Heart right ventricle (tissue), 16 donors: ENCODE measurements around the gene TCF7L2. TPM values are rescaled to one million over a fixed set of nuclear protein-coding genes. Genes with fewer than 3 reads are reported as not detected.

Experiments
- ATAC-seq, 8 donors: fragments of 200-7000 bp; cut with Tn5 transposase; one replicate each; pipeline ENCODE4 v1.9.1; 2020; ENCODE audit warnings: mild to moderate bottlenecking in 8 of 8, moderate library complexity in 8 of 8, moderate number of reproducible peaks in 1 of 8
- DNase-seq, 2 donors: peaks; one replicate each; pipeline ENCODE4 v3.0.0-alpha.2; 2020
- H3K27ac ChIP-seq, 10 donors: fragments of 200-600 bp; sonication (generic) in 2 of 10; one replicate each; pipeline versions ENCODE4 v1.5.0 to v1.8.0; 2020 to 2022; ENCODE audit warnings: mild to moderate bottlenecking in 3 of 10
- H3K27me3 ChIP-seq, 7 donors: fragments of 200-600 bp; one replicate each; pipeline ENCODE4 v1.8.0; 2021 to 2022; ENCODE audit warnings: mild to moderate bottlenecking in 2 of 7
- H3K36me3 ChIP-seq, 9 donors: fragments of 200-600 bp; sonication (generic) in 1 of 9; one replicate each; pipeline versions ENCODE4 v1.5.0 to v1.8.0; 2020 to 2022; ENCODE audit warnings: mild to moderate bottlenecking in 2 of 9
- H3K4me1 ChIP-seq, 9 donors: fragments of 200-600 bp; sonication (generic) in 1 of 9; one replicate each; pipeline versions ENCODE4 v1.5.0 to v1.8.0; 2020 to 2022; ENCODE audit warnings: mild to moderate bottlenecking in 4 of 9
- H3K4me3 ChIP-seq, 10 donors: fragments of 200-600 bp; sonication (generic) in 2 of 10; one replicate each; pipeline versions ENCODE4 v1.5.0 to v1.8.0; 2020 to 2022; ENCODE audit warnings: mild to moderate bottlenecking in 7 of 10, moderate library complexity in 2 of 10
- H3K9me3 ChIP-seq, 11 donors: fragments of 200-600 bp in 10 of 11; sonication (generic) in 2 of 11; one replicate each; pipeline versions ENCODE4 v1.5.0 to v1.8.0; 2013 to 2022; ENCODE audit warnings: mild to moderate bottlenecking in 2 of 11, control low read depth in 1 of 11, moderate library complexity in 1 of 11
- WGBS, 2 donors: extraction: QIAGEN DNeasy Blood & Tissue Kit; methylation state at CpG; one replicate each; pipeline ENCODE4 v1.1.7; 2013; ENCODE audit warnings: inconsistent platforms in 1 of 2; 5-methylcytosine and 5-hydroxymethylcytosine counted together
- intact Hi-C, 10 donors: fragments of 100-400 bp; cut with DNase I; formaldehyde crosslinking; loops; one replicate each; pipeline versions ENCODE4 v1.11.1 to v1.14.2; 2022
- polyA plus RNA-seq, 2 donors: library from polyadenylated mRNA; stranded (reverse); fragments of 200-250 nt; gene quantifications; one replicate each; pipeline ENCODE4 v1.2.3, GENCODE V29; 2013
- total RNA-seq, 10 donors: library from RNA; stranded (reverse); fragmentation: NEBNext Ultra II Directional in 3 of 10; extraction: Animal tissue kit (Norgen Biotek cat#: 25700) in 3 of 10; gene quantifications; one replicate each; pipeline versions ENCODE4 v1.2.1 to v1.2.4, GENCODE V29; 2021 to 2023
- TF ChIP-seq, protein P1 (sequence below), 9 donors: fragments of 200-600 bp; sonication (generic) in 2 of 9; IDR thresholded peaks; one replicate each; pipeline versions ENCODE4 v1.5.0 to v1.8.0; 2021 to 2022; ENCODE audit warnings: antibody characterized with exemption in 9 of 9, mild to moderate bottlenecking in 5 of 9, moderate library complexity in 1 of 9
- donor health status: Arrhythmogenic right ventricular cardiomyopathy.
- donor health status: ischemic (EF 13 %, LVEDD 7.1; RV severe dilation, severe dysfunction).
- donor health status: healthy with polysubstance abuse.
- donor health status: DM: no; HTN: yes; CAD: no.
- donor health status: DM: no; HTN: no; CAD: no.
- donor health status: ischemic (EF 25% LVEDD 6.9; RV normal size, moderate dysfunction).
- donor health status: ischemic (EF 25% LVEDD 5.7; RV mildly dilated, moderate dysfunction).
- donor health status: healthy.
- donor health status: DM: yes; HTN: yes; CAD: no.
- donor health status: Ischemic cardiomyopathy.
- donor health status: ischemic (EF 35%, LVEDD 5.7; RV mildly dilated, moderate dysfunction).
- donor health status: nonischemic (EF 11% LVEDD 7.7; RV severe dilation, severe dysfunction).
- donor health status: DM: yes; HTN: yes; CAD: no.
- donor health status: PGD.
- donor health status: ischemic (EF 29% LVEDD 5.4; RV normal size, mild dysfunction).
- donor health status: nonischemic (EF 23%, LVEDD 6.1; RV moderate dilation, normal function).

The TCF7L2 gene
- total and polyA plus RNA-seq, 12 donors, result 3.6 to 15.8 (median 11.8) TPM

DNA sequence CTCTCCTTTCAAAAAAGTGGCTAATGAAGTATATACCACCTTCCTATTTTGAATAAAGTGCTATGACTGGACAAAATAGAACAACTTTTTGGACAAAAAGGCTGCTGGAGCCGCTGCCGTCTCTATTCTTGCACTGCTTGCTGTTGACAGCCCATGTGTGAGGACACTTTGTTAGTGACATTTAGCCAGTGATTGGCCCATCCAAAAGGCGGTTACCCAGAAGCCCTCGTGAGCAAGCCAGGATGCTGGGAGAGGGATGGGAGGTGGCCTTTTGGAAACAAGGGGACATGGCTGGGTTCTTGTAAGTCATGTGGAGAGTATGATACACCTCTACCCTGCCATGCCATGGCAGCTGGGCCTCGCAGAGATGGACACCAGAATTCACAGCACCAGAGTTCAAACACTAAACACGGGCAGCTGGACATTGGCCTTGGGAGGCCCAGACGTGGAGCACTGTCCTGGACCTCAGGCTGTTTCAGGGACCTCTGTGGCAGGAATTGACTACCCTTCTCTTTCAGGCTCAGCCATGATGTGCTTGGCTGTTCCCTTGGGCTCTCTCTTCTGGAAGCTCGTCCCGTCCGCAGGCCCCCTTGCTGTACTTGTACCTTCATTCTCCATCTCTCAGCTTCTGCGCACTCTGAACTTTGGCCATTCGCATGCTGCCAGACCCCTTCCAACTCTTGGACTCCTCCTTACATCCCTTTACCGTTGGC lies 118.3 kb downstream of the TCF7L2 start:
- WGBS, 2 donors, result 86 to 87% methylated on average over 13 of the region's 13 CpGs
- ATAC-seq, result peak in 2 of 8 donors; percentile 46 to 52

DNA sequence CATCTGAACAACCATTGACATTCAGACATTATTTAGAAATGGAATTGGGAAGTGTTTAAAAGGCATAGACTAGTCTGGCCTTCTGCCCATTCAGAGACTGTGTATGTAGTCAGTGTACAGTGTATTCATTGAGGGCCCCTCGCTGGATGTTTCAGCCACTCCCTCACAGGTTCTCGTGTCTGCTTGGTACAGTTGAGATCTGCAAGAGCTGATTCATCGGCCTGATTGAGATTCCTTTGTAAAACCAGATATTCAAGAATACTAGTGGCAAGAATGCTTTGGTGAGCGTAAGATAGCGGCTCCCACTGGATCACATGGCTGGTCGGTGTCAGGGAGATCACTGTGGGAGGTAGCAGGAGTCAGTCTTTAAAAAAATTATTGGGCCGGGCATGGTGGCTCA lies 119.5 kb downstream of the TCF7L2 start:
- Histone ChIP-seq H3K9me3 (no peaks in the 10 kb centered on the region), H3K27ac (no peak overlapping the region), H3K4me1 (peaks cover 5 to 56% (median 32%) of the 10 kb centered on the region in 9 donors), H3K4me3 (no peak overlapping the region), H3K27me3 (no peaks in the 10 kb centered on the region), H3K36me3 (peaks cover 0 to 7% (median 0%) of the 10 kb centered on the region in 9 donors)
- WGBS, 2 donors, result 92 to 93% methylated on average over 7 of the region's 7 CpGs
- ATAC-seq (no peak), DNase-seq (no peak)
- TF ChIP-seq, protein P1, sequence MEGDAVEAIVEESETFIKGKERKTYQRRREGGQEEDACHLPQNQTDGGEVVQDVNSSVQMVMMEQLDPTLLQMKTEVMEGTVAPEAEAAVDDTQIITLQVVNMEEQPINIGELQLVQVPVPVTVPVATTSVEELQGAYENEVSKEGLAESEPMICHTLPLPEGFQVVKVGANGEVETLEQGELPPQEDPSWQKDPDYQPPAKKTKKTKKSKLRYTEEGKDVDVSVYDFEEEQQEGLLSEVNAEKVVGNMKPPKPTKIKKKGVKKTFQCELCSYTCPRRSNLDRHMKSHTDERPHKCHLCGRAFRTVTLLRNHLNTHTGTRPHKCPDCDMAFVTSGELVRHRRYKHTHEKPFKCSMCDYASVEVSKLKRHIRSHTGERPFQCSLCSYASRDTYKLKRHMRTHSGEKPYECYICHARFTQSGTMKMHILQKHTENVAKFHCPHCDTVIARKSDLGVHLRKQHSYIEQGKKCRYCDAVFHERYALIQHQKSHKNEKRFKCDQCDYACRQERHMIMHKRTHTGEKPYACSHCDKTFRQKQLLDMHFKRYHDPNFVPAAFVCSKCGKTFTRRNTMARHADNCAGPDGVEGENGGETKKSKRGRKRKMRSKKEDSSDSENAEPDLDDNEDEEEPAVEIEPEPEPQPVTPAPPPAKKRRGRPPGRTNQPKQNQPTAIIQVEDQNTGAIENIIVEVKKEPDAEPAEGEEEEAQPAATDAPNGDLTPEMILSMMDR (IDR thresholded peaks at IDR 0.05), result no peak
- intact Hi-C loops, result loop anchor here in 2 of 10 donors (10.0 kb wide), 1 partner anchor 115 kb away; the partner anchor contains the start of gene TCF7L2 (in 2 of the 2)

More for the DNA sequence above, 118.3 kb downstream of the TCF7L2 start:
- no peak overlapping the region for H3K27ac ChIP-seq
- H3K9me3 ChIP-seq, result no peaks in the 10 kb centered on the region
- H3K36me3 ChIP-seq, result peaks cover 0 to 7% (median 0%) of the 10 kb centered on the region in 9 donors
- intact Hi-C loops, result loop anchor here in 2 of 10 donors (10.0 kb wide), 1 partner anchor 114 kb away; the partner anchor contains the start of gene TCF7L2 (in 2 of the 2)
- TF ChIP-seq, protein P1 (IDR thresholded peaks at IDR 0.05), result no peak
- H3K4me3 ChIP-seq, result no peak overlapping the region
- peaks cover 2 to 54% (median 25%) of the 10 kb centered on the region in 9 donors for H3K4me1 ChIP-seq
- no peaks in the 10 kb centered on the region for H3K27me3 ChIP-seq
- no peak for DNase-seq

DNA sequence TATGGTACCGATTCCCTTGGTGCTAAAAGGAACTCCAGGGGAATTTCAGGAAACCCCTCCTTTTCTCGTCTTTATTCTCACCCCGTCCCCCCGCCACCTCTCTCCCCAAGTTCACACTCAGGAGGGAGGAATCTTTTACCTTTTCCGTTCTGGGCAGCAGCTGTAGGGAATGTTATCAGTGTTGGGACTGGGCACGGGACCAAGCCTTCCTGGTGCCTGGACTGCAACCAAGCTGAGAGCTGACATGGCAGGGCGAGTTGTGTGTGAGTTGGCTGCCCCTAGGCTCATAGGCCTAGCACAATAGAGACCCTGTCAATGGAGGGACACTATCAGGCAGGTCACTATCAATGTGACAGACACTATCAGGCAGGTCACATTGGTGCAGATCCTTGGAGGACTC lies 121.4 kb downstream of the TCF7L2 start:
- WGBS, 2 donors, result 19 to 30% methylated on average over 7 of the region's 7 CpGs
- ATAC-seq (peak; percentile 77 to 92 (median 86)), DNase-seq (peak; percentile 75 to 76)
- Histone ChIP-seq H3K4me3 (peak overlapping the region in 2 of 10 donors; percentile 0 to 6), H3K27me3 (no peaks in the 10 kb centered on the region), H3K9me3 (no peaks in the 10 kb centered on the region), H3K27ac (peak overlapping the region in 7 of 10 donors; percentile 8 to 66 (median 36)), H3K36me3 (peaks cover 0 to 7% (median 0%) of the 10 kb centered on the region in 9 donors), H3K4me1 (peaks cover 5 to 52% (median 32%) of the 10 kb centered on the region in 9 donors)
- TF ChIP-seq, protein P1 (IDR thresholded peaks at IDR 0.05), result no peak
- intact Hi-C loops, result loop anchor here in 1 of 10 donors (5.0 kb wide), 1 partner anchor 119 kb away; the partner anchor contains the start of gene TCF7L2

DNA sequence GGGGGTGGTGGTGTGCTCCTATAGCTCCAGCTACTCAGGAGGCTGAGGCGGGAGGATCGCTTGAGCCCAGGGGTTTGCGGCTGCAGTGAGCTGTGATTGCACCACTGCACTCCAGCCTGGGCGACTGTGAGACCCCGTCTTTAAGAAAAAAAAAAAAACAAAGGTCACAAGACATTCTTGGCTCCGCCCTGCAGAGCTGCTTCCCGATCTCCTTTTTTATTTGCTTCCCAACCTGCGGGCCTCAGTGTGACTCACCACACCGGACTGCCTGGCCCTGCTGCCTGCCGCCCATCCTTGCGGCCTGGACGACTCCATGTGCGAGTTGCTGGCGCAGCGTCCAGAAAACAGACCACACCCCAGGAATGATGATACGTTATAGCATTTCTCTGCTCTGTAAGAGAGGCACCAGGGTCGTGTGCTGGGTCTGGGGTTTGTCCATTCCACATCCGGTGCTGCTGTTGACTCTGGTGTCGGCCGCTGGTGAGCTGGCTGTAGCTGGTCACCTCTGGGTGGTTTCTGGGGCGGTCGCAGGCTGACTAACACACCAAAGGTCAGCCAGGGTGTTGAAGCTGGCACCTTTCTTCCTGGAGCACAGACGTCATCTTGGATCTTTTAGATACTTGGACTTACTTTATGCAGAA lies 123.6 kb downstream of the TCF7L2 start:
- Histone ChIP-seq H3K36me3 (peaks cover 0 to 14% (median 0%) of the 10 kb centered on the region in 9 donors), H3K27ac (peak overlapping the region in 9 of 10 donors; percentile 12 to 58 (median 42)), H3K27me3 (no peaks in the 10 kb centered on the region), H3K9me3 (no peaks in the 10 kb centered on the region), H3K4me1 (peaks cover 5 to 43% (median 32%) of the 10 kb centered on the region in 9 donors), H3K4me3 (no peak overlapping the region)
- intact Hi-C loops, result loop anchor here in 1 of 10 donors (5.0 kb wide), 1 partner anchor 121 kb away; the partner anchor contains the start of gene TCF7L2
- TF ChIP-seq, protein P1 (IDR thresholded peaks at IDR 0.05), result no peak
- 55 to 62% methylated on average over 23 of the region's 23 CpGs for WGBS, 2 donors
- ATAC-seq, result peak; percentile 31 to 88 (median 66)
- DNase-seq, result peak; percentile 40 to 54
